Amniotic epithelial cell (primary cell): Measurements from ENCODE around the gene PCSK1N.
"Not testable (repeated sequence)": the region's sequence is repeated elsewhere in the genome, so short reads cannot be mapped to it uniquely, and the experiment has no call there.

Experiments used
- DNase-seq: peaks from one replicate; pipeline ENCODE4 v3.0.0-alpha.2; 2010; ENCODE audit warnings: low read depth

PCSK1N gene

GRCh38 chrX:48835524-48836329 lies at the start of gene PCSK1N:
TSS of gene PCSK1N (minus strand) at chrX:48835610. CDS start at chrX:48835532, 78 bp downstream.
- DNase-seq: no peak

- DNase-seq: no peak
Observed at GRCh38 chrX:48883729-48884128, 48.3 kb upstream of the PCSK1N start.

- DNase-seq: not testable (repeated sequence)
Observed at GRCh38 chrX:48876944-48877343, 41.5 kb upstream of the PCSK1N start.

- DNase-seq: not testable (repeated sequence)
Observed at GRCh38 chrX:48872017-48872416, 36.6 kb upstream of the PCSK1N start.

- peak; percentile 96 for DNase-seq
Observed at GRCh38 chrX:48864210-48864609, 28.8 kb upstream of the PCSK1N start.

GRCh38 chrX:48854898-48855297 lies 19.5 kb upstream of the PCSK1N start:
- peak; percentile 22 for DNase-seq

GRCh38 chrX:48854121-48854804 lies 18.9 kb upstream of the PCSK1N start:
- not testable (repeated sequence) for DNase-seq

- DNase-seq: not testable (repeated sequence)
Observed at GRCh38 chrX:48853494-48853893, 18.1 kb upstream of the PCSK1N start.

- DNase-seq: no peak
Observed at GRCh38 chrX:48852857-48853256, 17.4 kb upstream of the PCSK1N start.

- DNase-seq: no peak
Observed at GRCh38 chrX:48848847-48849246, 13.4 kb upstream of the PCSK1N start.

- no peak for DNase-seq
Observed at GRCh38 chrX:48839686-48840085, 4.3 kb upstream of the PCSK1N start.

GRCh38 chrX:48834383-48834709 lies 1.1 kb downstream of the PCSK1N start:
- DNase-seq: no peak

- no peak for DNase-seq
Observed at GRCh38 chrX:48833542-48834138, 1.8 kb downstream of the PCSK1N start.

- no peak for DNase-seq
Observed at GRCh38 chrX:48831909-48832291, 3.5 kb downstream of the PCSK1N start.

- DNase-seq: no peak
Observed at GRCh38 chrX:48831136-48831908, 4.1 kb downstream of the PCSK1N start.

- no peak for DNase-seq
Observed at GRCh38 chrX:48829016-48829735, 6.2 kb downstream of the PCSK1N start.

- no peak for DNase-seq
Observed at GRCh38 chrX:48827654-48827968, 7.8 kb downstream of the PCSK1N start.

- no peak for DNase-seq
Observed at GRCh38 chrX:48826876-48827653, 8.3 kb downstream of the PCSK1N start.

GRCh38 chrX:48826135-48826875 lies 9.1 kb downstream of the PCSK1N start, which contains the start of gene ERAS:
TSS of gene ERAS (plus strand) at chrX:48826513. CDS start at chrX:48829124, 2,611 bp downstream.
- DNase-seq: no peak

- DNase-seq: no peak
Observed at GRCh38 chrX:48824066-48824465, 11.3 kb downstream of the PCSK1N start.
